GM23248 (cell line): ENCODE measurements around the gene AGR2.

Experiments
- EZH2 ChIP-seq: fragments of 200-600 bp; sonication (generic); IDR thresholded peaks from 2 replicates; pipeline ENCODE4 v1.6.1; 2018; ENCODE audit warnings: antibody characterized with exemption, mild to moderate bottlenecking; ENCODE audit not compliant: insufficient read depth, poor library complexity, severe bottlenecking
- EZH2phosphoT487 ChIP-seq: fragments of 200-600 bp; sonication (generic); IDR thresholded peaks from 2 replicates; pipeline ENCODE4 v1.6.1; 2018; ENCODE audit warnings: antibody characterized with exemption, moderate library complexity, mild to moderate bottlenecking, low read depth; ENCODE audit not compliant: insufficient read depth

- no peak for TF ChIP-seq EZH2
- TF ChIP-seq EZH2phosphoT487: no peak
Measured at GRCh38 chr7:16762177-16762576, 42.6 kb downstream of the AGR2 start.
